GM10847 (cell line): ENCODE measurements around the gene IFNA16.
"Not testable (repeated sequence)": the region's sequence is repeated elsewhere in the genome, so short reads cannot be mapped to it uniquely, and the experiment has no call there.

Source experiments
- POLR2A ChIP-seq: IDR thresholded peaks from 2 replicates; pipeline ENCODE4 v1.6.1; 2011; ENCODE audit not compliant: insufficient read length; ENCODE audit errors: extremely low read depth

Gene IFNA16

DNA sequence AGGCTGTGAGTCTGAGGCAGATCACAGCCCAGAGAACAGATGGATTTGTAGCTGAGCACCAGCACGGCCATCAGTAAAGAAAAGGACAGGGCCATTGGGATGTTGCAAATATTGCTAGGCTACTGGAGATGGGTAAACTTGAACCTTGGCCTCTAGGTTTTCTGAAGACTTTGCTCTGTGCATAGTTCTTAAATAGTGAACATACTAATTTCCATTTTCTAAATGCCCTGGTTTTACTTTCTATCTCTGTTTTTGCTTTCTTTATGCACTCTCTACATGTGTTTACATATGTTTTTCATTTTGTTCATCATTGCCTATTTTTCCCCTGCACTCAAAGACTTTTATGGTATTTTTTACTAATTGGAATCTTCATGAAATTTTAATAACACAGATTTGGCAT, at the start of gene IFNA16:
Gene IFNA16 (minus strand): TSS at position 101 of the 400 bp plus-strand sequence. CDS start 6 bp downstream, at position 95.
- not testable (repeated sequence) for TF ChIP-seq POLR2A

DNA sequence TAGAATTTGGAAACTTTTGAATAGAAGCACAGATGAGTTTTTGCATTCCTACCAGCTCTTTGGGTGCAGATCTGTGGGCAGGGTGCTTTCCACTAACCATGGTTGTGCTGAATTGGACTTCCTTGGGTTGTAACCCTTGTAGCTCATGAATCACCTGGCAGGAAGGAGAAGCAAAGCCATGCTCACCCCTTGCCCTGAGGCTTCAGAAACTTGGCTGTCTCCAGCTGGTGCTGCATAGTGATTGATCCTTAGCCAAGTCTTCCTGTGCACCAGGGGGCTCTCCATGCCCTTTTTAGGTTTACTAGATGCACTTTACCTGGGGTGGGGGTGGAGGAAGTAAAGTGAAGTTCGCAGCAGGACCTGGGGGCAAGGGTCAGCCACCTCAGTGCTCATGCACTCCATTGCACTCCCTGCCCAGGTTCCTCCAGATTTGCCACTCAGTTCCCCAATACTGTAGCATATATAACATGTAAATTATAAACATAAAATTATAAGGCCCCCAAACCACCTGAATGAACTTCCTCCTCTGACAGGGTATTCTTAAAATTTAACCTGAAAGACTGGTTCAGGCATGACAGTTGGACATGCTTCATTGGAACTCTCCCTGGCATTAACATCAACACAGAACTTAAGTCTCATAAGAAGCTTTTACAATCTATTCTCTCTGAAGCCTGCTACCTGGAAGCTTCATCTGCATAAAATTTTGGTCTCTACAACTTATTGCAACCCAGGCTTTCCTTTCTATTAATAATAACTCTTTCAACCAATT, 48.5 kb upstream of the IFNA16 start:
- no peak for TF ChIP-seq POLR2A

DNA sequence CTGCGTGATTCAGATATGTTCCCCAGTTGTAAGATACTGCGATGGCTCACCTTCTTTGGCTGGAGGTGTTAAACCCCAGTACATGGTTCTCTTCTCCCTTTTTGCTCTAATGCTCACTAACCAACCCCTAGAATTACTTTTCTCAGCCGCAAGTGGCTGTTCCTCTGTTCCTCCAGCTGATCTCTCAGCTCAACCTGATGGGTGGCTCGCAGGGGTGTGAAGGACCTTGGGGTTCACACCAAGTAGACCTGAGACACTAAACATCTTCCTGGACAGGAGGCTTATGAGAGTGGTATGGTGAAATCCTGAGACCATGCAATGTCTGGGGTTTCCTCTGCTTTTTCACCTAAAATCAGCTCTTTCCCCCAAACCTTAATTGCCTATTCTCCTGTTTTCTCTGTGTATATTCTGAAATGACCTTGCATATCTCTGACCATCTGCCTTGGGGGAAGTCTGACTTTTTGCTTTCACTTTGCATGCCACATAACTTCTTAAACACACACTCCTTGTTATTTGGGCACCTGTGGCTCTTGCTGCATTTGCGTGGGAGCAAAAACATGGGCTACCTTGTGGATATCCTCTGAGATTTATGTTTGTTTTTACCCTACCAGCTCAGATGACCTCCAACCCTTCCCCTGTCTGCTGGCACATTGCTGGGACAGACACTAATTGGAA, 38.6 kb upstream of the IFNA16 start:
- no peak for TF ChIP-seq POLR2A

DNA sequence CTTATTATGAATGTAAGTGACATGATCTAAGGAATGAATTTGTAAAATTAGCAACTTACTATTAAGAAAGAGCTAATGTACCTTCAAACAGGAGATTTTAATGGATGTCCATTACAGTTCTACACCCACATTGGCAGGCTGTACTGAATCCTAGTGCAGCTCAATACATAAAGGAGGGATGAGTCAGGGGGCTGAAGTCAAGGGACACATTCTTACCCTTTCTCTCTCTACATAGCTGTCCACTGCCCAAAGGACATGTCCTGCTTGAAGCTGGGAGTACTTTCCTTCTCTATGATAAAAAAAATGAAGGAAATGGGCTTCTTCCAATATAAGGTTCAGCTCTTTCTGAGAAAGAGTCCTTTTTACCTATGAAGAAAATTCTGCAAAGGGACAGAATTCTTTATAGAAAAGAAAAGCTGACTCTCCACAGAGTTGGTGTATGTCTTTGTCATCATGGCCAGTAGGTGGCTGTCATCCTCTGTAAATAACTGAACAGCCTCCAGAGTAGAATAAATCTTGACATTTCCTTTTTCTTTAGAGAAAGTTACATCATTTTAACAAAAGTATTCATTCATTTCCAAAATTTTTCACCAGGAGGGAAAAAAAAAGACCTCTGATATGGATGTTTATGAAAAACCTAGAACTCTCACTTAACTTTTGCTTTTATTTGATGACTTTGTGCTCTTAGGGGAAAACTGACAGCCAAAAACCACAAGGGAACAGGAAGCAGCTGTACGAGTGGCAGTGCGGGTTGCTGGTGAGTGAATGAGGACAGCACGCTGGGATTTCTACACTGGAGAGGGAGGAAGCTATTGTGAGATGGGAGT, 35.8 kb upstream of the IFNA16 start:
- no peak for TF ChIP-seq POLR2A

DNA sequence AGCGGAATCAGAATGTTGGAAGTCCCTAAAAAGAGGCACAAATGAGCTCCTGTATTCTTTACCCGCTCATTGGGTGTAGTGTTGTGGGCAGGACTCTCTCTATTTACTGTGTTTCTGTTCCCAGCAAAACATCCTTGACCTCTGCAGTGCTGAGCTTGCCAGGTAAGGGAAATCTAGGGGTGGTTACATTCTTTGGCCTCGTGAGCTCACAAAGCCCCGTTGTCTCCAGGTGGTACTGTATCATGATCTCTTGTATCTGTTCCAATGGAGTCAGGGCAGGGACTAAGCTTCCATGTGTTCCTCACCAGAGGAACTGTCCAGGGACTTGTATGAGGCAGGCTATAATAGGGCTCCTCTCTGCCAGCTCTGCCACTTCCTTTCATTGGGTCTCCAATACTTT, 34.5 kb upstream of the IFNA16 start:
- TF ChIP-seq POLR2A: no peak

DNA sequence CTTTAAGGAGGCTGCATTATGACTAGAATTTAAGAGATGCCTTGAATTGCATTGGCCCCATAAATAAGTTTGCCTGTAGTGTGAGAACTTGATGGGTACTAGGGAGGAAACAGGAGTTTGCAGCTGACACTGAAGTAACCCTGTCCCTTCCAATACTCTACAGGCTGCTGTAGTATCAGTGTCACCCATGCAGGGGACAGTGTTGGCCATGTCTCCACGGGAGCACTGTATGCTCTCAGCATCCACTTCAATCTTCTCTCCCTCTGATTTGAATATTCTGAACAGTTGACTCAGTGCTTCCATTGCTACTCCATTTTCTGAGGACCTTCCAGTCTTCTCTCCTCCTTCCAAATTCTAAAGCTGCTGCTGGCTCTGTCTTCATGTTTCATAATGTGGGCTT, 34.1 kb upstream of the IFNA16 start:
- TF ChIP-seq POLR2A: no peak

DNA sequence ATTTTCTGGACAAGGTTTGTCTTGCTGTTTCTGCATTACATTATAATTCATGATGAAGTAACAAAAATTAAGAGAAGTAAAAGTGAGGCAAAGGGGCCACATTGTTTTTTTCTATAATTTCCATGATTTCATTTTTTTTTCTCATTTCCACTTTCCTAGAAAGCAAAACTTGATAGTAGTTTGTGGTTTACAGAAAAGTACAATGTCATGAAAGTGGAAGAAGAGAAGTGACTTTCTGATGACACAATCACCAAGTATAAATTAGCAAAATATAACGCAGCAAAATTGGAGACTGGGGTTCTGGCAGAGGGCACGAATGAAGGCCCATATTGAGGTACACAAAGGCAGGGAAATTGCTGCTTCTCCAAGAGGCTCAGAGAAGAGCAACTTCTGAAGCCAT, 27.7 kb upstream of the IFNA16 start:
- no peak for TF ChIP-seq POLR2A

DNA sequence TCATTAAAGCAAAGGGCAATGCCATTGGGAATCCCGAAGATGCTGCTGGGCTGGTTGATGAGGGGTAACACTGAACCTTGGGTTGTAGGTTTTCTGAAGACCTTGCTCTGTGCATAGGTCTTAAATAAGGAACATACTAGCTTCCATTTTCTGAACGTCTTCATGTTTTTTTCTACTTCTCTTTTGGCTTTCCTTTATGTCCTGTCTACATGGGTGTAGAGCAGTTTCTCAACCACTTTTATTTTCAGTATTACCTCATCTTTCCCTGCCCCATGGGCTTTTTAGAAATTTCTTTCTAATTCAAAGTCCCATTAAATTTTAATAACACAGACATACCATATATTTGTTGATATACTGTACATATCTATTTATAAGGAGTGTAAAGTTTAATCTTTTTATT, 22.8 kb upstream of the IFNA16 start, which contains the start of gene IFNA14:
Gene IFNA14 (minus strand): TSS at position 95 of the 400 bp plus-strand sequence. CDS start 70 bp downstream, at position 25.
- TF ChIP-seq POLR2A: no peak

DNA sequence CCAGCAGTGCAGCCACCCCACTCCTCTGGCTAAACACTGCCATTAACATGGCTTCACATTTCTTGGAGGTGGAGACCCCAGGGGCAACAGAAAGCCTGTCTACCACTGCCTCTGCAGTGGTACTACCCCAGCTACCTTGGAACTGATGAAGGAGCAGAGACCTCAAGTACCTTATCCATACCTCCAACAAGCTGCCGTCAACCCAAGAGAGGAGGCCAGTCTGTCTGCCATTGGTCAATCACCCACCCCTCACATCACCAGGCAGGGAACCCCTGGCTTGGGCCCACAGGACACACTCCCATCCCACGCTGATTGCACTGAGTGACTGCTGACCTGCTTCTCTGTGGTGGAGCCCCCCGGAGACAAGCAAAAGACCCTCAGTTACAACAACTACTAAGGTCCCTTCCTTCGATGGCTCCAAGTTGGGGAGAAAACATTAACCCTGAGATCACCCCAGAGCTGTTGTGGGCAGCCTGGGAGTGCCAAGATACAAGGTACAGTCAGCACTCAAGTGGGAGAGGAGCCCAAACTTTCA, 17.1 kb upstream of the IFNA16 start:
- no peak for TF ChIP-seq POLR2A

DNA sequence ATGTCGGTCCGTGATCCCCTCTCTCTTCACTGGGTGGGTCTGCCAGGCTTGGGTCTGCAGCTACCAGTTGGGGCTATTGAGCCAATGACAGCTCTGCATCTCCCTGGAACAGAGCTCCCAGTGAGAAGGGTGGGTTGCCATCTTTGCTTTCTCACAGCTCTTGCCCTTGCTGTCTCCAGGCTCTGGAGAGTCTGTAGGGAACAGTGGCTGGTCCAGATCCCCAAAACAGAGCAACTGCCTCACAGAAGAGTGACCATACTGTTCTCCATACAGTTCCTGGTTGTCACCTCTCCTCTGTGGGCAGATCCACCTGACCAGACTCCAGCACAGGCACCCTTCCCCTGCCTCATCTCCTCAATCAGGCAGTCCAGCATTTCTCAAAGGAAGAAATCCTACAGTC, 16.1 kb upstream of the IFNA16 start:
- no peak for TF ChIP-seq POLR2A

DNA sequence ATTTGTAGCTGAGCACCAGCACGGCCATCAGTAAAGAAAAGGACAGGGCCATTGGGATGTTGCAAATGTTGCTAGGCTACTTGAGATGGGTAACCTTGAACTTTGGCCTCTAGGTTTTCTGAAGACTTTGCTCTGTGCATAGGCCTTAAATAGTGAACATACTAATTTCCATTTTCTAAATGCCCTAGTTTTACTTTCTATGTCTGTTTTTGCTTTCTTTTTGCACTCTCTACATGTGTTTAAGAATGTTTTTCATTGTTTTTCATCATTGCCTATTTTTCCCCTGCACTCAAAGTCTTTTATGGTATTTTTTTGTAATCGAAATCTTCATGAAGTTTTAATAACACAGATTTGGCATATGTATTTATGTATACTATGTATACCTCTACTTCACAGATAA, 11.0 kb upstream of the IFNA16 start, which contains the start of gene IFNA17:
Gene IFNA17 (minus strand): TSS at position 101 of the 400 bp plus-strand sequence. CDS start 49 bp downstream, at position 52.
- no peak for TF ChIP-seq POLR2A

DNA sequence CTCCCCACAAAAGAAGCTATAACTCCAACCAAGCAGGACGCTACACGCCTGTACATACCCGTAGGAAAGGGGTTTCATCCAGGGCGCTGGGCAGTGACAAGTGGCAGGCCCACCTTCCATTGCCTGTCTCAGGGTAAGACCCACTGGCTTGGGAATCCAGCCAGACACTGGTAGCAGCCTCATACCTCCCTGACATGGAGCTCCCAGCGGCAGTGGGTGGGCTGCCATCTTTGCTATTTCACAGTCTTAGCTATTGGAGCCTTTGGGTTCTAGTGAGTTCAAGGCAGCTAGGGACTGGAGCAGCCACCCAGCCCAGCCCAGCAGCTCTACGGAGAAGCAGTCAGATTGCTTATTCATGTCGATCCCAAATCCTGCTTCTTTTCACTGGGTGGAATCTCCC, 6.8 kb downstream of the IFNA16 start:
- no peak for TF ChIP-seq POLR2A

DNA sequence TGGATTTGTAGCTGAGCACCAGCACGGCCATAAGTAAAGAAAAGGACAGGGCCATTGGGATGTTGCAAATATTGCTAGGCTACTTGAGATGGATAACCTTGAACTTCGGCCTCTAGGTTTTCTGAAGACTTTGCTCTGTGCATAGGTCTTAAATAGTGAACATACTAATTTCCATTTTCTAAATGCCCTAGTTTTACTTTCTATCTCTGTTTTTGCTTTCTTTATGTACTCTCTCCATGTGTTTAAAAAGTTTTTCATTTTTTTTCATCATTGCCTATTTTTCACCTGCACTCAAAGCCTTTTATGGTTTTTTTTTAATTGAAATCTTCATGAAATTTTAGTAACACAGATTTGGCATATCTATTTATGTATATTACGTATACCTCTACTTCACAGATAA, 10.1 kb downstream of the IFNA16 start, which contains the start of gene IFNA10:
Gene IFNA10 (minus strand): TSS at position 101 of the 400 bp plus-strand sequence. CDS start 46 bp downstream, at position 55.
- TF ChIP-seq POLR2A: not testable (repeated sequence)

DNA sequence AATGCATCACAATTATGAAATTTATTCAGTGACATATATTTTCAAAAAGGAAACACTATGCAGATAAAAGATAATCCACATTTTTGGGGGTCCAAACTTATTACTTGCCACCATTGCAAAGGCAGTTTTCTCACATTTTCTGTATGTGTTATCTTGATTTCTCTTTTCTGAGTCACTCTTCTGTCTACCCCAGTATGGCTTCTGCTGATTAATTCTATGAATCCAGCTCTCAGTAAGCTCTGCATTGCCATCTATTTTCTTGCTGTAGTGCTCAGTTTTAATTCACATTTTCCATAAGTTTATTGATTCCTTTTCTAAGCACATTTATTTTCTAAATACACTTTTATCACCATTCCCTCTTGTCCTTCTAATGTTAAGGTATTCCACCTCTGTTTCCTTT, 11.9 kb downstream of the IFNA16 start:
- no peak for TF ChIP-seq POLR2A

DNA sequence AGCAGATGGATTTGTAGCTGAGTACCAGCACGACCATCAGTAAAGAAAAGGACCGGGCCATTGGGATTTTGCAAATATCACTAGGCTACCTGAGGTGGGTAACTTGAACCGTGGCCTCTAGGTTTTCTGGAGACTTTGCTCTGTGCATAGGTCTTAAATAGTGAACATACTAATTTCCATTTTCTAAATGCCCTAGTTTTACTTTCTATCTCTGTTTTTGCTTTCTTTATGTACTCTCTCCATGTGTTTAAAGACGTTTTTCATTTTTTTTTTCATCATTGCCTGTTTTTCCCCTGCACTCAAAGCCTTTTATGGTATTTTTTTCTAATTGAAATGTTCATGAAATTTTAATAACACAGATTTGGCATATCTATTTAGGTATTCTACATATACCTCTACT, 15.0 kb downstream of the IFNA16 start, which contains the start of gene IFNA7:
Gene IFNA7 (minus strand): TSS at position 101 of the 400 bp plus-strand sequence. CDS start 40 bp downstream, at position 61.
- TF ChIP-seq POLR2A: not testable (repeated sequence)
